ENCODE data around the gene WDR6. TPM values are rescaled to one million over a fixed set of nuclear protein-coding genes. Genes with fewer than 3 reads are reported as not detected.
A peak's percentile ranks its signal among the peaks of the same experiment; 100 is the strongest.
"Not testable (repeated sequence)": the region's sequence is repeated elsewhere in the genome, so short reads cannot be mapped to it uniquely, and the experiment has no call there.

The WDR6 gene
- total RNA-seq, 2 donors from 2014 or later = 109 to 136 TPM

DNA sequence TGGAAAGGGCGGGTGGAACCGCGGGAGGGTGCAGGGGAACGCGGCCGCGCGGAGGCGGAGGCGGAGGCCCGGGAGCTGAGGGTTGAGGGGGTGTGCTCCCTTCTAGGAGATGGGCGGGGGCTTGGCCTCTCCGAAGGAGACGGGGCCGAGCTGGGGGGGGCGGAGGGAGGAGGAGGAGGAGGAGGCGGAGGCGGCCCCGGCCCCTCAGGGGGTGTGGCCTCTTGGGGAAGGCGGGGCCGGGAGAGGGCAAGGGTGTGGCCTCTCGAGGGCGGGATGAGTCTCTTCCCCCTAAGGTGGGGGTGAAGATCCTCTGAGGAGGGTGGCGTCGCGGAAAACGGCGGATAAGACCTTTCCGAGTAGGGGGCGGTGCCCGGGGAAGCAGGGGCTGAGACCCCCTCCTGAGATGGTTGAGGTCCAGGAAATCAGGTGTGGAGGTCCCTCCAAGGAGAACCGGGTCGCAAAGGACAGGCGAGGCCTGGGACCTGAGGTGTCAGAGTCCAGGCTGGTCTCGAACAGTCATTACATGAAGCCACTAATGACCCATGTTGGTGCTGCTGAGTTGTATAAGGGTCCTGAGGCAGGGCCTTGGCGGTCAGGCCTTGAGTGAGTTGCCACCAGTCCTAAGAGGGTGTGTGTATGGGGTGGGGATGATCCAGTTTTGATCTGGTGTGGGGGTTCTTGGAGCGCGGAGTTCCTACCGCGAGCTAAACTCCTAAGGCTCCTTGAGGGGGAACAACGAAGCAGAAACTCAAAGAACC lies 759 bp downstream of the WDR6 start:
- peak overlapping the region; percentile 74 to 95 (median 92) for H3K27ac ChIP-seq
- H3K36me3 ChIP-seq (replicated peaks in 1 of 2; ENCODE audit: insufficient read depth in 1 of 2, low read depth in 2 of 2) = no peaks in the 10 kb centered on the region
- intact Hi-C loops (cut with DNase I) = no loop called here
- WGBS, 2 donors = 12 to 25% methylated on average over 16 to 40 of the region's 41 CpGs
- peaks cover 40% of the 10 kb centered on the region for H3K4me1 ChIP-seq
- H3K4me3 ChIP-seq = peak overlapping the region; percentile 62 to 65
- H3K9me3 ChIP-seq = no peaks in the 10 kb centered on the region
- no peak for TF ChIP-seq POLR2A (IDR thresholded peaks at IDR 0.05)
- TF ChIP-seq, protein P1, sequence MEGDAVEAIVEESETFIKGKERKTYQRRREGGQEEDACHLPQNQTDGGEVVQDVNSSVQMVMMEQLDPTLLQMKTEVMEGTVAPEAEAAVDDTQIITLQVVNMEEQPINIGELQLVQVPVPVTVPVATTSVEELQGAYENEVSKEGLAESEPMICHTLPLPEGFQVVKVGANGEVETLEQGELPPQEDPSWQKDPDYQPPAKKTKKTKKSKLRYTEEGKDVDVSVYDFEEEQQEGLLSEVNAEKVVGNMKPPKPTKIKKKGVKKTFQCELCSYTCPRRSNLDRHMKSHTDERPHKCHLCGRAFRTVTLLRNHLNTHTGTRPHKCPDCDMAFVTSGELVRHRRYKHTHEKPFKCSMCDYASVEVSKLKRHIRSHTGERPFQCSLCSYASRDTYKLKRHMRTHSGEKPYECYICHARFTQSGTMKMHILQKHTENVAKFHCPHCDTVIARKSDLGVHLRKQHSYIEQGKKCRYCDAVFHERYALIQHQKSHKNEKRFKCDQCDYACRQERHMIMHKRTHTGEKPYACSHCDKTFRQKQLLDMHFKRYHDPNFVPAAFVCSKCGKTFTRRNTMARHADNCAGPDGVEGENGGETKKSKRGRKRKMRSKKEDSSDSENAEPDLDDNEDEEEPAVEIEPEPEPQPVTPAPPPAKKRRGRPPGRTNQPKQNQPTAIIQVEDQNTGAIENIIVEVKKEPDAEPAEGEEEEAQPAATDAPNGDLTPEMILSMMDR (IDR thresholded peaks at IDR 0.05) = no peak
- no peaks in the 10 kb centered on the region for H3K27me3 ChIP-seq
- peak; percentile 83 to 87 (median 86) for DNase-seq
- ATAC-seq = peak; percentile 63

DNA sequence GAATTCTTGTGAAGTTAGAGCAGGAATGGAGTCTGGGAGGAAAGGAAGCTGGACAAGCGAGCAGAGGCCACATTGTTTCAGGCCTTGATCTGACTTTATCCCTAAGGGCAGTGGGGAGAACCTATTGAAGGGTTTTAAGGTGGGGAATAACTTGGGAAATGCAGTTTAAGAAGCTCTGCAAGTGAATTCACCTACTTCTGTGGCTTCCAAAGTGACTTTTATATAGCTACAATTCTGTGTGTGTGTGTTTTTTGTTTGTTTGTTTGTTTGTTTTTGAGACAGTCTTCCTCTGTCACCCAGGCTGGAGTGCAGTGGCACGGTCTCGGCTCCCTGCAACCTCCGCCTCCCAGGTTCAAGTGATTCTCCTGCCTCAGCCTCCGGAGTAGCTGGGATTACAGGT lies 1.4 kb downstream of the WDR6 start:
- H3K27me3 ChIP-seq; H3K4me3 ChIP-seq; DNase-seq; intact Hi-C loops (cut with DNase I); H3K9me3 ChIP-seq; H3K36me3 ChIP-seq (replicated peaks in 1 of 2; ENCODE audit: insufficient read depth in 1 of 2, low read depth in 2 of 2); ATAC-seq: not testable (repeated sequence)
- H3K4me1 ChIP-seq = peaks cover 46% of the 10 kb centered on the region
- H3K27ac ChIP-seq = peak overlapping the region in 3 of 4 donors; percentile 91 to 95 (median 93)
- 87 to 89% methylated on average over 5 of the region's 5 CpGs for WGBS, 2 donors

DNA sequence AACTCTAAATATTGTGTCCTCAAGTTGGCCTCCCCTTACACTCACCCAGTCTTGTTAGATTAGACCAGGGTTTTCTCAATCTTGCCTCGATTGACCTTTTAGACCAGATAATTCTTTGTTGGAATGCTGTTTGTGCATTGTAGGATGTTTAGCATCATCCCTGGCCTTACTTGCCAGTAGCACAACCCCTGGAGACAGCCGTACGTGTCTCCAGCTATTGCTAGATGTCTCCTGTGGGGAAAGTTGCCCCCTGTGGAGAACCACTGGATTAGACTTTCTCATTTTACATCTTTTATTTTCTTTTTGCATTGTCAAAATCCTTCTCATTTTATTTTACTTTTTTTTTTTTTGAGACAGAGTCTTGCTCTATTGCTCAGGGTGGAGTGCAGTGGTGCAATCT lies 2.2 kb downstream of the WDR6 start:
- H3K27ac ChIP-seq = no peak overlapping the region
- no peaks in the 10 kb centered on the region for H3K27me3 ChIP-seq
- intact Hi-C loops (cut with DNase I) = no loop called here
- TF ChIP-seq, protein P1 (IDR thresholded peaks at IDR 0.05) = no peak
- TF ChIP-seq POLR2A (IDR thresholded peaks at IDR 0.05) = no peak
- H3K36me3 ChIP-seq (replicated peaks in 1 of 2; ENCODE audit: insufficient read depth in 1 of 2, low read depth in 2 of 2) = peaks cover 0 to 5% of the 10 kb centered on the region in 2 donors
- DNase-seq = no peak
- ATAC-seq = no peak
- WGBS, 2 donors = 69 to 71% methylated on average over 3 of the region's 3 CpGs
- no peak overlapping the region for H3K4me3 ChIP-seq
- peaks cover 48% of the 10 kb centered on the region for H3K4me1 ChIP-seq
- no peaks in the 10 kb centered on the region for H3K9me3 ChIP-seq

DNA sequence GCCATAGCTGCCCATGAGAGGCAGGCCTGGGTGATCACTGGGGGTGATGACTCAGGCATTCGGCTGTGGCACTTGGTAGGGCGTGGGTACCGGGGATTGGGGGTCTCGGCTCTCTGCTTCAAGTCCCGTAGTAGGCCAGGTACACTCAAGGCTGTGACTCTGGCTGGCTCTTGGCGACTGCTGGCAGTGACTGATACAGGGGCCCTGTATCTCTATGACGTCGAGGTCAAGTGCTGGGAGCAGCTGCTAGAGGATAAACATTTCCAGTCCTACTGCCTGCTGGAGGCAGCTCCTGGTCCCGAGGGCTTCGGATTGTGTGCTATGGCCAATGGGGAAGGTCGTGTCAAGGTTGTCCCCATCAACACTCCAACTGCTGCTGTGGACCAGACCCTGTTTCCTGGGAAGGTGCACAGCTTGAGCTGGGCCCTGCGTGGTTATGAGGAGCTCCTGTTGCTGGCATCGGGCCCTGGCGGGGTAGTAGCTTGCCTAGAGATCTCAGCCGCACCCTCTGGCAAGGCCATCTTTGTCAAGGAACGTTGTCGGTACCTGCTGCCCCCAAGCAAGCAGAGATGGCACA lies 5.3 kb downstream of the WDR6 start:
- TF ChIP-seq, protein P1 (IDR thresholded peaks at IDR 0.05) = no peak
- no peak for TF ChIP-seq POLR2A (IDR thresholded peaks at IDR 0.05)
- DNase-seq (peak; percentile 46 to 79 (median 66)), ATAC-seq (peak; percentile 10)
- Histone ChIP-seq H3K27me3 (no peaks in the 10 kb centered on the region), H3K27ac (peak overlapping the region; percentile 7 to 58 (median 29)), H3K4me3 (no peak overlapping the region), H3K9me3 (no peaks in the 10 kb centered on the region), H3K4me1 (peaks cover 51% of the 10 kb centered on the region), H3K36me3 (replicated peaks in 1 of 2; ENCODE audit: insufficient read depth in 1 of 2, low read depth in 2 of 2) (peaks cover 0 to 14% of the 10 kb centered on the region in 2 donors)
- 16 to 32% methylated on average over 13 to 17 of the region's 17 CpGs for WGBS, 2 donors
- intact Hi-C loops (cut with DNase I) = no loop called here

DNA sequence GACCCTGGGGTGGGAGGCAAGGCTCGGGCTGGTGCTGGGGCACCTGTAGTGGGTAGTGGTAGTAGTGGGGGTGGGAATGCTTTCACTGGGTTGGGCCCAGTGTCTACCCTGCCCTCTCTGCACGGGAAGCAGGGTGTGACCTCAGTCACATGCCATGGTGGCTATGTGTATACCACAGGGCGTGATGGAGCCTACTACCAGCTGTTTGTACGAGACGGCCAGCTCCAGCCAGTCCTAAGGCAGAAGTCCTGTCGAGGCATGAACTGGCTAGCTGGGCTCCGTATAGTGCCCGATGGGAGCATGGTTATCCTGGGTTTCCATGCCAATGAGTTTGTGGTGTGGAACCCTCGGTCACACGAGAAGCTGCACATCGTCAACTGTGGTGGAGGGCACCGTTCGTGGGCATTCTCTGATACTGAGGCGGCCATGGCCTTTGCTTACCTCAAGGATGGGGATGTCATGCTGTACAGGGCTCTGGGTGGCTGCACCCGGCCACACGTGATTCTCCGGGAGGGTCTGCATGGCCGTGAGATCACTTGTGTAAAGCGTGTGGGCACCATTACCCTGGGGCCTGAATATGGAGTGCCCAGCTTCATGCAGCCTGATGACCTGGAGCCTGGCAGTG lies 6.0 kb downstream of the WDR6 start:
- Histone ChIP-seq H3K27me3 (no peaks in the 10 kb centered on the region), H3K9me3 (no peaks in the 10 kb centered on the region), H3K4me1 (peaks cover 50% of the 10 kb centered on the region), H3K36me3 (replicated peaks in 1 of 2; ENCODE audit: insufficient read depth in 1 of 2, low read depth in 2 of 2) (peaks cover 0 to 14% of the 10 kb centered on the region in 2 donors), H3K4me3 (no peak overlapping the region), H3K27ac (peak overlapping the region; percentile 7 to 58 (median 29))
- ATAC-seq = no peak
- no peak for TF ChIP-seq POLR2A (IDR thresholded peaks at IDR 0.05)
- TF ChIP-seq, protein P1 (IDR thresholded peaks at IDR 0.05) = no peak
- intact Hi-C loops (cut with DNase I) = no loop called here
- 83 to 86% methylated on average over 15 to 18 of the region's 19 CpGs for WGBS, 2 donors
- DNase-seq = no peak

Data from body of pancreas (tissue), 4 donors.